ENCODE results near the gene DMRTC2.

The DMRTC2 gene

GRCh38 chr19:41853344-41853743 lies 8.5 kb downstream of the DMRTC2 start:
- TF ChIP-seq, protein P1, sequence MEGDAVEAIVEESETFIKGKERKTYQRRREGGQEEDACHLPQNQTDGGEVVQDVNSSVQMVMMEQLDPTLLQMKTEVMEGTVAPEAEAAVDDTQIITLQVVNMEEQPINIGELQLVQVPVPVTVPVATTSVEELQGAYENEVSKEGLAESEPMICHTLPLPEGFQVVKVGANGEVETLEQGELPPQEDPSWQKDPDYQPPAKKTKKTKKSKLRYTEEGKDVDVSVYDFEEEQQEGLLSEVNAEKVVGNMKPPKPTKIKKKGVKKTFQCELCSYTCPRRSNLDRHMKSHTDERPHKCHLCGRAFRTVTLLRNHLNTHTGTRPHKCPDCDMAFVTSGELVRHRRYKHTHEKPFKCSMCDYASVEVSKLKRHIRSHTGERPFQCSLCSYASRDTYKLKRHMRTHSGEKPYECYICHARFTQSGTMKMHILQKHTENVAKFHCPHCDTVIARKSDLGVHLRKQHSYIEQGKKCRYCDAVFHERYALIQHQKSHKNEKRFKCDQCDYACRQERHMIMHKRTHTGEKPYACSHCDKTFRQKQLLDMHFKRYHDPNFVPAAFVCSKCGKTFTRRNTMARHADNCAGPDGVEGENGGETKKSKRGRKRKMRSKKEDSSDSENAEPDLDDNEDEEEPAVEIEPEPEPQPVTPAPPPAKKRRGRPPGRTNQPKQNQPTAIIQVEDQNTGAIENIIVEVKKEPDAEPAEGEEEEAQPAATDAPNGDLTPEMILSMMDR (conservative IDR thresholded peaks at IDR 0.05; ENCODE audit: low read length) = no peak
- no peak for DNase-seq (ENCODE audit: low read depth)
- H3K4me3 ChIP-seq (ENCODE audit: low read length) = no peak overlapping the region

GRCh38 chr19:41853768-41854167 lies 8.9 kb downstream of the DMRTC2 start:
- TF ChIP-seq, protein P1 (conservative IDR thresholded peaks at IDR 0.05; ENCODE audit: low read length) = no peak
- H3K4me3 ChIP-seq (ENCODE audit: low read length) = no peak overlapping the region
- no peak for DNase-seq (ENCODE audit: low read depth)

DNA sequence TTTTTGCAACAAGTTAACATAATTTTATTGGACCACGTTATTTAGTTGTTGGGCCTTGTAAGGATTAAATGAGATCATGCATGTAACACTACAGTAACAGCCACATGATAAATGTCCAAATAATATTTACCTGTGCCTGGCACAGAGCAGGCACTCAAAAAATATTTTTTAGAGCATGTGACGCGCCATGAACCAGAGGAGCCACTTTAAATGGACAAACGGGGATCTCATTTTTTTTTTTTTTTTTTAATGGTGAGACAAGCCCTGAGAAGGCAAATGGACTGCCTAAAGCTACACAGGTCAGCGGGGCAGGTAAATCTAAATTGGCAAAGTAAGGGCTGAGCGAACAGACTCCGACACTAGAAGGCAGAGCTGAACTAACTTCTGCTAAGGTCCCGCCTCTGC lies 14.4 kb downstream of the DMRTC2 start:
- no peak for DNase-seq (ENCODE audit: low read depth)
- TF ChIP-seq, protein P1 (conservative IDR thresholded peaks at IDR 0.05; ENCODE audit: low read length) = no peak
- peak overlapping the region; percentile 53 for H3K4me3 ChIP-seq (ENCODE audit: low read length)

DNA sequence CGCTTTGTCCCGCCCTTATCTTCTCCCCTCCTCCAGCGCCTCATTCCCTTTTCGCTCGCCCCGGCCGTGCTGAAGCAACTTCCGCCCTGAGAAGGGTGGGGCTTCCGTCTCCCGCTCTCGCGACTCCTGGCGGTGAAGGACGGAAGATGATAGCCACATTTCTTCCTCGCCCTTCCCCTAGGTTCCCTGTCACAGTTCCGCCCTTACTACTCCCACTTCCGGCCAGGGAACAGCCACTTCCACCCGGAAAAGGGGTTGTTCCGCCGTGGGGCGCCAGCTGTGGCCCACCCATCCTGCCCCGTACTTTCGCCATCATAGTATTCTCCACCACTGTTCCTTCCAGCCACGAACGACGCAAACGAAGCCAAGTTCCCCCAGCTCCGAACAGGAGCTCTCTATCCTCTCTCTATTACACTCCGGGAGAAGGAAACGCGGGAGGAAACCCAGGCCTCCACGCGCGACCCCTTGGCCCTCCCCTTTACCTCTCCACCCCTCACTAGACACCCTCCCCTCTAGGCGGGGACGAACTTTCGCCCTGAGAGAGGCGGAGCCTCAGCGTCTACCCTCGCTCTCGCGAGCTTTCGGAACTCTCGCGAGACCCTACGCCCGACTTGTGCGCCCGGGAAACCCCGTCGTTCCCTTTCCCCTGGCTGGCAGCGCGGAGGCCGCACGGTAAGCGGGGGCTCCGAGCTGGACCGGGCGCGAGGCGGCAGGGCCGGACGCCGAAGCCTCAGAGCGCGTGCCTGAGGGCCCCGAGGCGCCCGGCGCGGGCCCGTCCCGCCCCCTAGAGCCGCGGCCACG lies 15.0 kb downstream of the DMRTC2 start, which contains the start of gene RPS19:
Gene RPS19 (plus strand): TSS at position 638 of the 801 bp plus-strand sequence. CDS start 520 bp downstream, outside the sequence.
- H3K4me3 ChIP-seq (ENCODE audit: low read length) = peak within 1 kb of the TSS; percentile 98
- peak; percentile 98 for DNase-seq (ENCODE audit: low read depth)
- TF ChIP-seq, protein P1 (conservative IDR thresholded peaks at IDR 0.05; ENCODE audit: low read length) = peak; percentile 61

DNA sequence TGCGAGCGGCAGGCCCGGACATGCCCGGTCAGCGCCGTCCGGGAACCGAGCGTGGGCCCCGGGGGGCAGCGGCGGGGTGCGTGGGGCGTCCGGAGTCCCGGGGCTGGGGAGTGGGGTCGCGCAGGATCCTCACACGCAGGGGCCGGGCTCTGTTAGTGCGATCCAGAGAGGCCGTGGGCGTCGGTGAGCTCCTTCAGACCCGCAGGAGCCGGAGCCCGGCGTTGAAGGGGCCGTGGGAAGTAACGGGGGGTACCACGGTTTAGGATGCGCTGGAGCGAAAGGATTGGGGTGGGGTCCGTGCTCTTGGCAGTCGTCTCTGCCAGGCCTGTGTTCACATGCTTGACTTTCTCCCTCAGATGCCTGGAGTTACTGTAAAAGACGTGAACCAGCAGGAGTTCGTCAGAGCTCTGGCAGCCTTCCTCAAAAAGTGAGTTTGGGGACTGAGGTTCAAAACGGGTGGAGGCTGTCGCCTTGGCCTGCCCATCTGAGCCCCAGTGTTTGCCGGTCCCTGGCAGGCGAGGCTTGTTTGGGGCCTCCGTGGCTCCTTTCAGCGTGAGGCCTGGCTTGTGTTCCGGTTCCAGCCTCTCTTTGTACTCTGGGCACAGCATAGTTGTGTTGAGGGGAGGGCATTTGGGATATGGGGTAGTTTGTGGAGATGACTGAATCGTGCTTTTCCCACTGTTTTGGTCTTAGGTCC lies 15.7 kb downstream of the DMRTC2 start:
- peak overlapping the region; percentile 98 for H3K4me3 ChIP-seq (ENCODE audit: low read length)
- TF ChIP-seq, protein P1 (conservative IDR thresholded peaks at IDR 0.05; ENCODE audit: low read length) = no peak
- peak; percentile 41 for DNase-seq (ENCODE audit: low read depth)

GRCh38 chr19:41861116-41861768 lies 16.4 kb downstream of the DMRTC2 start:
- peak; percentile 12 for DNase-seq (ENCODE audit: low read depth)
- TF ChIP-seq, protein P1 (conservative IDR thresholded peaks at IDR 0.05; ENCODE audit: low read length) = no peak
- H3K4me3 ChIP-seq (ENCODE audit: low read length) = peak overlapping the region; percentile 98
